ENCODE results near the gene WWC1. TPM values are rescaled to one million over a fixed set of nuclear protein-coding genes. Genes with fewer than 3 reads are reported as not detected.
A peak's percentile ranks its signal among the peaks of the same experiment; 100 is the strongest.

Gene WWC1
- total RNA-seq, 1 experiment from 2014 or later: 52.6 TPM

DNA sequence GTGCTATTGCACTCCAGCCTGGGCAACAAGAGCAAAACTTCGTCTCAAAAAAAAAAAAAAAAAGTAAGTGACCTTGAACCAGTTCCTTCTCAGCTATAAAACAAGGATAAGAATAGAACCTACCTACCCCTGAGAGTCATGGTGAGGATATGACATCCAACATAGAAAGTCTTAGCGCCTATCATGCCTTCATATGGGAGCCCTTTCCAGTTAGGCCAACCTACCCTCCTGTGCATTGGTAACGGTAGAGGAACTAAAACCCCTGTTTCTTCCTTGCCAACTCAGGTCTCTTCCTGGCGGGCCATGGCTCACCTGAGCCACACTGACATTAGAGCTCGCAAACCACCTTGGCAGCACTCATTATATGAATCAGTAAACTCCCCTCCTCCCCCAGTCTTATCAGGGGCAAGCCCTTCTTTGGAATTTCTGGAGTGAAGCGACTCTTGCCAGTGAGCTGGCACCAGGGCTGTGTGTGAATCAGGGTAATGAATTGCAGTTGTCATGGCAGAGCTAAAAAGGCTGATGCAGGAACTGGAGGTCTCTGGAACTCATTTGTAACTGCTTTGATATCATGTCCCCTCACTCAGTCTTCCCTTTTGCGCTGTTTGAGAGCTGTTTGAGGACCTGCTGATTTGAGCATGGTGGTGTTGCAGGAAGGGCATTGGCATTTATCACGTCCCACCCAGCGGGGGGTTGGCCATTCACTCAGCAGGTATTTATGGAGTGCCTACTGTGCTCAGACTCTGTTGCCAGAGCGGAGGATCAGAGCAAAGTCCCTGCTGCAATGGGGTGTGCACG is 10.3 kb downstream of the WWC1 start:
- peak overlapping the region; percentile 58 for H3K27ac ChIP-seq (ENCODE audit: low read depth, low read length)
- DNase-seq (ENCODE audit: low read depth, low spot score): peak; percentile 89
- POLR2A ChIA-PET: interaction anchor here (1.2 to 2.9 kb wide), 4 partner anchors 10 to 20 kb away, joined by 4 to 16 read pairs (median 6); partner anchors contain the start of gene WWC1
- H3K27me3 ChIP-seq (ENCODE audit: insufficient read depth, low read length): no peaks in the 10 kb centered on the region
- H3K36me3 ChIP-seq (ENCODE audit: control insufficient read depth in 1 of 2, insufficient read depth in 2 of 2, low read length in 2 of 2): no peaks in the 10 kb centered on the region
- ATAC-seq: peak; percentile 88
- H4K20me1 ChIP-seq (ENCODE audit: insufficient read depth): no peaks in the 10 kb centered on the region; the same call in 1 of the 2 replicates
- CTCF ChIA-PET: interaction anchor here (0.7 to 1.4 kb wide), 4 partner anchors 9 to 120 kb away, joined by 3 to 6 read pairs (median 4); no protein-coding TSS in a partner anchor
- no TSS peak for BruUV-seq (replicated peaks)
- intact Hi-C loops (cut with micrococcal nuclease): loop anchor here (1.0 to 10.0 kb wide), 2 partner anchors 13 to 273 kb away; partner anchors contain the start of gene PANK3
- peak overlapping the region in 1 of 2 experiments; percentile 40; a peak in 2 of 4 replicates for H3K4me3 ChIP-seq (replicated peaks in 1 of 2; ENCODE audit: low read depth in 1 of 2, low read length in 2 of 2)
- peak overlapping the region; percentile 68 for H3K4me2 ChIP-seq (ENCODE audit: low read length)
- no peaks in the 10 kb centered on the region for H3K9me3 ChIP-seq (ENCODE audit: control insufficient read depth in 1 of 2, insufficient read depth in 1 of 2, low read depth in 1 of 2, low read length in 2 of 2)
- peak overlapping the region; percentile 41 for H3K9ac ChIP-seq (ENCODE audit: low read length)
- H3K79me2 ChIP-seq (ENCODE audit: insufficient read depth, low read length): peaks cover 82% of the 10 kb centered on the region
- H2AFZ ChIP-seq (ENCODE audit: low read depth, low read length, poor library complexity, severe bottlenecking): no peak overlapping the region
- RAD21 ChIA-PET (ENCODE audit: low non-redundant PET in 1 of 2, low total read pairs in 2 of 2, uncharacterized antibody in 2 of 2, unreplicated experiment in 2 of 2): interaction anchor here (0.7 to 1.4 kb wide), 4 partner anchors 10 to 35 kb away, joined by 3 to 4 read pairs (median 3); no protein-coding TSS in a partner anchor
- H3K4me1 ChIP-seq (ENCODE audit: control insufficient read depth in 1 of 2, insufficient read depth in 2 of 2, low read length in 2 of 2): peaks cover 44 to 73% of the 10 kb centered on the region in 2 experiments
- H3K9me2 ChIP-seq (ENCODE audit: insufficient read depth): no peaks in the 10 kb centered on the region
- TF ChIP-seq CTCF (IDR thresholded peaks at IDR 0.05 in 2 of 3, conservative IDR thresholded peaks at IDR 0.05 in 1 of 3; ENCODE audit: borderline replicate concordance in 1 of 3, insufficient read depth in 1 of 3, low read depth in 2 of 3, low read length in 2 of 3): no peak
- peak; percentile 76 for TF ChIP-seq FOSL1 (IDR thresholded peaks at IDR 0.05; ENCODE audit: low read depth)
- TF ChIP-seq EGR1 (IDR thresholded peaks at IDR 0.05; ENCODE audit: low read depth): no peak
- TF ChIP-seq SP1 (IDR thresholded peaks at IDR 0.05; ENCODE audit: low read depth): peak; percentile 75
- no peak for TF ChIP-seq RAD21 (IDR thresholded peaks at IDR 0.05; ENCODE audit: low read depth)
- TF ChIP-seq, protein P1, sequence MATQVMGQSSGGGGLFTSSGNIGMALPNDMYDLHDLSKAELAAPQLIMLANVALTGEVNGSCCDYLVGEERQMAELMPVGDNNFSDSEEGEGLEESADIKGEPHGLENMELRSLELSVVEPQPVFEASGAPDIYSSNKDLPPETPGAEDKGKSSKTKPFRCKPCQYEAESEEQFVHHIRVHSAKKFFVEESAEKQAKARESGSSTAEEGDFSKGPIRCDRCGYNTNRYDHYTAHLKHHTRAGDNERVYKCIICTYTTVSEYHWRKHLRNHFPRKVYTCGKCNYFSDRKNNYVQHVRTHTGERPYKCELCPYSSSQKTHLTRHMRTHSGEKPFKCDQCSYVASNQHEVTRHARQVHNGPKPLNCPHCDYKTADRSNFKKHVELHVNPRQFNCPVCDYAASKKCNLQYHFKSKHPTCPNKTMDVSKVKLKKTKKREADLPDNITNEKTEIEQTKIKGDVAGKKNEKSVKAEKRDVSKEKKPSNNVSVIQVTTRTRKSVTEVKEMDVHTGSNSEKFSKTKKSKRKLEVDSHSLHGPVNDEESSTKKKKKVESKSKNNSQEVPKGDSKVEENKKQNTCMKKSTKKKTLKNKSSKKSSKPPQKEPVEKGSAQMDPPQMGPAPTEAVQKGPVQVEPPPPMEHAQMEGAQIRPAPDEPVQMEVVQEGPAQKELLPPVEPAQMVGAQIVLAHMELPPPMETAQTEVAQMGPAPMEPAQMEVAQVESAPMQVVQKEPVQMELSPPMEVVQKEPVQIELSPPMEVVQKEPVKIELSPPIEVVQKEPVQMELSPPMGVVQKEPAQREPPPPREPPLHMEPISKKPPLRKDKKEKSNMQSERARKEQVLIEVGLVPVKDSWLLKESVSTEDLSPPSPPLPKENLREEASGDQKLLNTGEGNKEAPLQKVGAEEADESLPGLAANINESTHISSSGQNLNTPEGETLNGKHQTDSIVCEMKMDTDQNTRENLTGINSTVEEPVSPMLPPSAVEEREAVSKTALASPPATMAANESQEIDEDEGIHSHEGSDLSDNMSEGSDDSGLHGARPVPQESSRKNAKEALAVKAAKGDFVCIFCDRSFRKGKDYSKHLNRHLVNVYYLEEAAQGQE (IDR thresholded peaks at IDR 0.05; ENCODE audit: low read depth): no peak
- TF ChIP-seq ZBTB33 (IDR thresholded peaks at IDR 0.05; ENCODE audit: extremely low read depth, insufficient replicate concordance, low read length): no peak
- TF ChIP-seq CEBPB (IDR thresholded peaks at IDR 0.05; ENCODE audit: low read depth): peak; percentile 63
- TF ChIP-seq JUND (IDR thresholded peaks at IDR 0.05): peak; percentile 74
- no peak for TF ChIP-seq EZH2phosphoT487 (IDR thresholded peaks at IDR 0.05; ENCODE audit: borderline replicate concordance)
- no peak; the same call in 1 of the 2 replicates for TF ChIP-seq MAX (IDR thresholded peaks at IDR 0.05)
- TF ChIP-seq SIN3A (IDR thresholded peaks at IDR 0.05; ENCODE audit: low read depth): peak; percentile 85
- TF ChIP-seq, protein P2, sequence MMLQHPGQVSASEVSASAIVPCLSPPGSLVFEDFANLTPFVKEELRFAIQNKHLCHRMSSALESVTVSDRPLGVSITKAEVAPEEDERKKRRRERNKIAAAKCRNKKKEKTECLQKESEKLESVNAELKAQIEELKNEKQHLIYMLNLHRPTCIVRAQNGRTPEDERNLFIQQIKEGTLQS (IDR thresholded peaks at IDR 0.05): no peak
- no peak; the same call in 1 of the 2 replicates for TF ChIP-seq CBX3 (IDR thresholded peaks at IDR 0.05; ENCODE audit: low read depth)
- no peak for TF ChIP-seq ZNF274 (IDR thresholded peaks at IDR 0.05; ENCODE audit: low read depth, low read length)
- no peak for TF ChIP-seq EZH2 (IDR thresholded peaks at IDR 0.05)
- TF ChIP-seq POLR2A (IDR thresholded peaks at IDR 0.05; ENCODE audit: borderline replicate concordance, extremely low read depth, insufficient read depth, insufficient read length): no peak
- TF ChIP-seq ZFX (IDR thresholded peaks at IDR 0.05): no peak
- TF ChIP-seq POLR2AphosphoS5 (IDR thresholded peaks at IDR 0.05; ENCODE audit: low read depth, low read length): peak; percentile 48
